ENCODE data around the gene GTF2F1. TPM values are rescaled to one million over a fixed set of nuclear protein-coding genes. Genes with fewer than 3 reads are reported as not detected.

The GTF2F1 gene
- total and polyA plus RNA-seq, 9 of the 15 experiments (the other 6 are each of a cell fraction or from before 2014, with no cell fraction given): 4.7 to 75.4 (median 68.4) TPM

DNA sequence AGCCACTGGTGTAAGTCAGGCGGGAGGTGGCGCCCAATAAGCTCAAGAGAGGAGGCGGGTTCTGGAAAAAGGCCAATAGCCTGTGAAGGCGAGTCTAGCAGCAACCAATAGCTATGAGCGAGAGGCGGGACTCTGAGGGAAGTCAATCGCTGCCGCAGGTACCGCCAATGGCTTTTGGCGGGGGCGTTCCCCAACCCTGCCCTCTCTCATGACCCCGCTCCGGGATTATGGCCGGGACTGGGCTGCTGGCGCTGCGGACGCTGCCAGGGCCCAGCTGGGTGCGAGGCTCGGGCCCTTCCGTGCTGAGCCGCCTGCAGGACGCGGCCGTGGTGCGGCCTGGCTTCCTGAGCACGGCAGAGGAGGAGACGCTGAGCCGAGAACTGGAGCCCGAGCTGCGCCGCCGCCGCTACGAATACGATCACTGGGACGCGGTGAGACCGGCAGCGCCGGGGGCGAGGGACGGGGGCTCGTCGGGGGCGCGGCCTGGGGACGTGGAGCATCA lies 20.3 kb downstream of the GTF2F1 start, which contains the start of gene ALKBH7 (continued):
- peak; percentile 99 for TF ChIP-seq CEBPZ (IDR thresholded peaks at IDR 0.05; ENCODE audit: borderline replicate concordance, low read depth, low read length)
- peak; percentile 99 for TF ChIP-seq RBM25 (IDR thresholded peaks at IDR 0.05; ENCODE audit: low read depth, low read length, severe bottlenecking)
- TF ChIP-seq TBP (optimal IDR thresholded peaks at IDR 0.05; ENCODE audit: low read depth, low read length): peak; percentile 41
- TF ChIP-seq HNRNPLL (IDR thresholded peaks at IDR 0.05; ENCODE audit: low read depth, low read length, poor library complexity, severe bottlenecking): peak; percentile 88
- TF ChIP-seq NR2C2 (CRISPR knock-in tag; IDR thresholded peaks at IDR 0.05): no peak
- TF ChIP-seq NR2C2 (tag; IDR thresholded peaks at IDR 0.05): peak; percentile 93
- TF ChIP-seq SP1 (CRISPR knock-in tag; IDR thresholded peaks at IDR 0.05): peak; percentile 98
- 0 out of 2 replicates have a peak, but pooled peaks have one; percentile 26 for TF ChIP-seq GATAD2A (IDR thresholded peaks at IDR 0.05)
- no peak for TF ChIP-seq CCAR2 (IDR thresholded peaks at IDR 0.05; ENCODE audit: low read depth, low read length)
- peak; percentile 87; the same call in 1 of the 2 replicates for TF ChIP-seq NR2F6 (CRISPR knock-in tag; IDR thresholded peaks at IDR 0.05)
- peak; percentile 57 for TF ChIP-seq POLR2B (IDR thresholded peaks at IDR 0.05; ENCODE audit: low read depth, partially characterized antibody)
- TF ChIP-seq TAF9B (IDR thresholded peaks at IDR 0.05; ENCODE audit: partially characterized antibody): peak; percentile 4
- TF ChIP-seq ZNF780A (CRISPR knock-in tag; IDR thresholded peaks at IDR 0.05): no peak
- TF ChIP-seq NEUROD1 (IDR thresholded peaks at IDR 0.05; ENCODE audit: borderline replicate concordance, low read depth, low read length, partially characterized antibody): peak; percentile 100
- TF ChIP-seq KDM5B (IDR thresholded peaks at IDR 0.05; ENCODE audit: insufficient replicate concordance, low read depth, low read length): peak; percentile 71
- peak; percentile 97 for TF ChIP-seq ZFX (CRISPR knock-in tag; IDR thresholded peaks at IDR 0.05)
- TF ChIP-seq OTX1 (CRISPR knock-in tag; IDR thresholded peaks at IDR 0.05): 0 out of 2 replicates have a peak, but pooled peaks have one; percentile 14
- peak in 1 of 2 experiments; percentile 60; a peak in 1 of 4 replicates for TF ChIP-seq NONO (IDR thresholded peaks at IDR 0.05; ENCODE audit: low read depth in 2 of 2, low read length in 1 of 2)
- TF ChIP-seq SIN3A (IDR thresholded peaks at IDR 0.05; ENCODE audit: borderline replicate concordance in 2 of 2, control insufficient read depth in 1 of 2, low read depth in 2 of 2, low read length in 2 of 2): peak in 1 of 2 experiments; percentile 72; a peak in 2 of 4 replicates
- TF ChIP-seq FUS (optimal IDR thresholded peaks at IDR 0.05; ENCODE audit: low read depth, low read length): peak; percentile 51
- TF ChIP-seq MYC (IDR thresholded peaks at IDR 0.05; ENCODE audit: low read depth, low read length): peak; percentile 19; the same call in 1 of the 2 replicates
- no peak for TF ChIP-seq MYC (CRISPR knock-in tag; IDR thresholded peaks at IDR 0.05; ENCODE audit: borderline replicate concordance, low read depth)
- TF ChIP-seq ZNF740 (CRISPR knock-in tag; IDR thresholded peaks at IDR 0.05): no peak; the same call in 1 of the 2 replicates
- no peak for TF ChIP-seq ZNF740 (tag; IDR thresholded peaks at IDR 0.05)

All from K562 (cell line).